ENCODE results near the gene TIGD3. TPM values are rescaled to one million over a fixed set of nuclear protein-coding genes. Genes with fewer than 3 reads are reported as not detected.

The TIGD3 gene
- total RNA-seq, 1 donor, result 4.8 TPM

DNA sequence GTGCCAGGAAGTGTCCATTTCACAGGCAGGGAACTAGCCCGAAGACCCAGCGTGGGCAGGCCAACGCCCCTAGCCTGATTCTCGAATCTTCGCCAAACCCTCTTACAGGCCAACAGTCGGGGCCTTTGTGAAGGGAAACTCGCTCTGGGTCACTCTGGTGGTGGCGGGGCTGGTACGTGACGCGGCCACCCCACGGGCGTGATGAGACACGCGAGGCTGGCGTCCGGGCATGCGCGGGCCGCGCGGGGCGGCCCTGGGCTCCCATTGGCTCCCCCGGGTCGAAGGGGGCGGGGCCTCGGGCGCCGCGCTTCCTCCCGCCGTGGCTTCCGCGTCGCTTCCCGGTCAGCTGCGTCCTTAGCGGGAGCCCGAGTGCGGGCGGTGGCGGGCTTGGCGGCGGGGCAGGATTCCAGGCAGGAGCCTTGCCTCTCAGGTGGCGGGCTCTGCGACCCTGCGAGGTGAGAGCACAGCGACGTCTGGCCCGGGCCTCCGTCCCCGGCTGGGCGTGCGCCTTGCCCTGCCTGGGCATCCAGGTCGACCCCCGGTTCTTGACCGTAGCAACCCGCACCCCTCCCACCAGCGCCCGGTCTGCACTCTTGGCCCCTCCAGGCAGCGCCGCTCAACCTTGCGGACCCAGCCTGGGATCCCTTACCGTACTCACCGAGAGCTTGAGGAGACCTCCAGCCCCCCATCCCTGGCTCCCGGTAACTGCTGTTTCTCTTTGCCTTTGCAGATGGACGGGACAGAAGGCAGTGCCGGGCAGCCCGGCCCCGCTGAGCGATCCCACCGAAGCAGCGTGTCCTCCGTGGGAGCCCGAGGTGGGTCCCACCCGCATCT lies 32.0 kb downstream of the TIGD3 start, which contains the start of gene FRMD8:
FRMD8 (plus strand) TSS at position 331 of the 834 bp plus-strand sequence; CDS start at position 731, 400 bp downstream.
- DNase-seq (ENCODE audit: low read depth in 2 of 3, low spot score in 2 of 3), result peak; percentile 78 to 83 (median 80)

DNA sequence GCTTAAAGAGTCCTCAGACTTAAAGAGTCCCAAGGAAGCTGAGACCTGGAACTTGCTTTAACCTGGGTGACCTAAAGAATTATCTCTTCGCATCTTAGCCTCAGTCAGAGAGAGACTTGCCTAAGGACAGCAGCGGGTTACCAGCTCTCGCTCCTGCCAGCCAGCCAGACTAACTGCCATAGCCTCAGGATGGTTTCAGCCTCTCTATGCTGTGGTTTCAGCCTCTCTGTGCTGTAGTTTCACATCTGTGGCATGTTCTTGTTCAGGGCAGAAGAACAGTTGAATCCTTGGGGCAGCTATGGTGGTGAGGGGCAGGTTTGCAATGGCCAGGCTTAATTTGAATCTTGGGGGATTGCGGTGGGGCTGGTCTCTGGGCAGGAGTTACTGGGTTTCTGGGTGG lies 34.2 kb downstream of the TIGD3 start:
- DNase-seq (ENCODE audit: low read depth in 2 of 3, low spot score in 2 of 3), result no peak

DNA sequence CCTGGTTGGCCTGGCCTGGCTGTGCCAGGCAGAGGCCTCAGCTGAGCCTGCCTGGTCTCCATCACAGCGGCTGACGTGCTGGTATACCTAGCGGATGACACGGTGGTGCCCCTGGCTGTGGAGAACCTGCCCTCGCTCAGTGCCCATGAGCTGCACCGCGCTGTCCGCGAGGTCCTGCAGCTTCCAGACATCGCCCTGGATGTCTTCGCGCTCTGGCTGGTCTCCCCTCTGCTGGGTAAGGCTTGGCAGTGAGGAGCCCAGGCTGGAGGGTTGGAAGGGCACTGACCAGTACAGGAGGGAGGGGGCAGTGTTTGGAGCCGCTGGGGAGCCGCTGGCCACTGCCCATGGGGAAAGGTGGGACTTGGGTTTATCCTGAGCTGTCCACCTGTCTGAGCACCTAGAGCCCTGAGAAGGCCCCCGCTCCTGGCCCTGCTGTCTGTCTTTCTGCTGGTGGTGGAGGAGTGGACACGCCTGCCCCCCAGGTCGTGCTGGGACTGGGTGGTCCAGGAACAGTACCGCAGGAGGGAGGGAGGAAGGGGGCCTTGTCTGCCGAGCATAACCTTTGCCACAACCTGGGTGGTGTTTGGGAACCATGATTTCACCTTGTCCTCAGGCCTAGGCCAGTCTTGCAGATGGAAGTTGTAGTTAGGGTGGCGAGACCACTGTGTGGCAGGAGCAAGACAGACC lies 34.9 kb downstream of the TIGD3 start:
- no peak for DNase-seq (ENCODE audit: low read depth in 2 of 3, low spot score in 2 of 3)

DNA sequence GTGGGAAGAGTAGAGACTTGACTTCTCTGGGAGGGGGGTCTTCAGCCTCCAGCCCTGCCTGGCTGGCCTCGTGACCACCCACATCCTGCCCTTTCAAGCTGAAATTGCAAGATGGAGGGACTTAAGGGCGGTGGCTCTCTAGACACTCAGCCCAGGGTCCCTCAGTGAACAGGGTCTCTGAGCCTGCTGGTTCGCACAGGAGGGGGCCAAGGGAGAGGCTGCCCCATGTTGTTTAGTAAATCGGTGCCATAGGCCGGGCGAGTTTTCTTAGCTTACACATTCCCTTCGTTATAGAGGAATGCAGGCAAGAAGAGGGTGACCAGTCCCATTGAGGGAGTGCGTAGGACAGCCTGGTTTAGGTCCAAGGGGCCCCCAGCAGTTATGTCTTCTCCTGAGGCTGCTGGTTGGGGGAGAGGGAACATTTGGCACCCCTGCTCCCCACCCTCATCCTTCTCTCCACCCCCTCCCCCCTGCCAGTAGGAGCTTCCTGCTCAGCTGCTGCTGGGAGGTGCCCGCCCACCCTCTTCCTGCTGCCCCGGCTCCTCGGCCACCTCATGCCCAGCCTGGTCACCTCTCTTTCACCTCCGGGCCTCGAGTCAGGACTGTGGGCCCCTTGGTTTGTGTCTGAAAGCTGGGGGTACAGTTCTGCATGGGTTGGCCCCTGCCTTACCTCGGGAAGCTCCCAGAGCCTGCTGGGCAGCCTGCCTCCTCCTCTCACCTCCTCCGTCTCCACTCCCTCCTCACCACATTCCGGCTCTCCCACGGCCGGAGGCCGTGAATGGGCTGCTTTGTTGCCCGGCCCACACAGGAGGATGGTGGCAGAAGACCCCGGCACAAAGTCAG lies 35.8 kb downstream of the TIGD3 start:
- no peak for DNase-seq (ENCODE audit: low read depth in 2 of 3, low spot score in 2 of 3)

DNA sequence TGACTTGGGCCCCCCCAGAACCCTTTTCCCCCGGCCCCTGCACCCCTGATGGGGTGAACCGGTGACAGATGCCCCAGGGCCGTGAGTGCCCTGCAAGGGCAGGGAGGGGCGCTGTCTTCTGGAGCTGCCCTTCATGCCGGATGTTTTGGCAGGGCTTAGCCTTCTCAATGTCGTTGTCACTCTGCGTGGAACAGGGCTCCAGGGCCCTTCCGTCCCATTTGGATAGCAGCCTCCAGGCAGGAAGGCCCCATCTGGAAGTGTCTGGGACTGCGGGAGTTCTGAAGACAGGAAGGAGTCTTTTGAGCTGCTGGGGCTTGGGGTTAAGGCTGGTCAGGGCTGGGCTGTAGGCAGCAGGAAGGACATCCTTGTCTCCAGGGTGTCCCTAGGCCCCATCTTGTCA lies 36.4 kb downstream of the TIGD3 start:
- DNase-seq (ENCODE audit: low read depth in 2 of 3, low spot score in 2 of 3), result no peak

DNA sequence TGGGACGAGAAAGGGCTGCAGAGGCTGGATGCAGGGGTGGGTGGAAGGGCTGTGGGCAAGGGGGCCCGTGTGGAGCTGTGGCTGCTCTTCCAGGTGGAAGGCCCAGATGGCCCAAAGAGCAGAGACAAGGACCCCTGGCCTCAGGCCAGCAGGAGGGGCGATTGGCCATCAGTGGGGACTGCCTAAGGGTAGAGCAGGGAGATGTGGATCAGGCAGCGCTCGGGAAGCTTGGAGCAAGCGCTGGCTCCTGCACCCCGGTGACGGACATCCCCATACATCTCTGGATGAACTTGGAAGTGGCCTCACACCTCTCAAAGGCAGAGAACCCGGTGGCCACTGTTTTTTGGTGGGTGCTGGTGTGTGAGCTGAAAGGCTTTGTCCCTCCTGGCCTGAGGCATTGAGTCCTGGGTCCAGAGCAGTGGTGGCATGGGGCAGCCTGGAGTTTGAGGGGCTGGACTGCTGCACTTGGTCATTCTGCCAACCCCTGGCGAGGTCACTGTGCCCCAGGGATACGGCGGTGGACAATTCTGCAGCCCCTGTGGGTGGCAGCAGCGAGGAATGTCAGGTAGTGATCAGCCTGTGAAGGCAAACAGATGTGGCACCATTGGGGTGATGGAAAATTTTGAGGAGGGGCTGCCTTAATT lies 37.8 kb downstream of the TIGD3 start:
- no peak for DNase-seq (ENCODE audit: low read depth in 2 of 3, low spot score in 2 of 3)

DNA sequence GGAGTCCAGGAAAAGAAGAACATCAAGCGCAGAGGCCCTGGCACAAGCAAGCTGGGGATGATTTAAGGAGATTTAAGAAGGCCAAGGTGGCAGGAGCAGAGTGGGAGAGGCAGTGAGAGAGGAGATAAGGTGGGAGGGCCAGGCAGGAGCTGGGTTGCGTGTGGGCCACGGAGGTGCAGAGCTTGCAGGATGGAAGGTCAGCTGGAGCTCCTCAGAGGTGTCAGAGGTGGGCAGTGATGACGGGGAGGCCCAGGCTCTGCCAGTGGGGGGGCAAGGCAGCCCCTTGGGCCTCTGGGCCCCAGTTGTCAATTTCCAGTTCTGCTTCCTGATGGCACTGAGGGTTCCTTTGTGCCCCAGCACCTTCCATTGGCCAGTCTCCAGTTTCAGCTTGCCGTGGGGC lies 38.3 kb downstream of the TIGD3 start:
- no peak for DNase-seq (ENCODE audit: low read depth in 2 of 3, low spot score in 2 of 3)

DNA sequence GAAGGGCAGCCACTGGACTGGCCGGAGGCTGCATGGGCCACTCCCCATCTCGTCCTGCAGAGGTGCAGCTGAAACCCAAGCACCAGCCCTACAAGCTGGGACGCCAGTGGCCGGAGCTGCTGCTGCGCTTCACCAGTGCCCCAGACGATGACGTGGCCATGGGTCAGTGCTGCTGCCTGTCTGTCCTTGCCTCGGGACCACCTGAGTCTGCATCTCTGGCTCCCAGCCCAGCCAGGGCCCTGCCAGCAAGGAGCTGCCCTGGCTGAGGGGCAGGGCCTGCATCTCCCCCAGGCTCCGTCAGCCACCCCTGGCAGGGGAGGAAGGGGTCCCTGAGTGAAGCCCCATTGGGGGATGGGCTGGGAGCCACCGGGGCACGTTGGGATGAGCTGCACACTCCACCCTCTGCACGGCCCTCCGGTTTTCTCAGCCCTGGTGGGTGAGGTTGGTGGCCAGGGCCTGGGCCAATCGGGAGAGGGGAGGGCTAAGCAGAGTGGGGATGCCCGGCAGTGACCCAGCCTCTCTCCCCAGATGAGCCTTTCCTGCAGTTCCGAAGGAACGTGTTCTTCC lies 39.0 kb downstream of the TIGD3 start:
- DNase-seq (ENCODE audit: low read depth in 2 of 3, low spot score in 2 of 3), result no peak

DNA sequence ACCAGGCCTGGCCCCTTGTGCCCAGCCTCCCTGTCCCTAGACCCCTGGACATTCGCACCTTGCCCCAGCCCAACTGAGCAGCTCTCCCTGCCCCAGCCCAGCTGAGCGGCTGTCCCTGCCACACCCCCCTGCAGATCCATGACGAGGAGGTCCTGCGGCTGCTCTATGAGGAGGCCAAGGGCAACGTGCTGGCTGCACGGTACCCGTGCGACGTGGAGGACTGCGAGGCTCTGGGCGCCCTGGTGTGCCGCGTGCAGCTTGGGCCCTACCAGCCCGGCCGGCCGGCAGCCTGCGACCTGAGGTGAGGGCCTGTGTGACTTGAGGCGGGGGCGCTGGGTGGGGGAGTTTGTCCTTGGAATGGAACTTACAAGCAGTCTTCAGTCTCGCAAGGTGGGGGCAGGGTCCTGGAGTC lies 39.6 kb downstream of the TIGD3 start:
- no peak for DNase-seq (ENCODE audit: low read depth in 2 of 3, low spot score in 2 of 3)

DNA sequence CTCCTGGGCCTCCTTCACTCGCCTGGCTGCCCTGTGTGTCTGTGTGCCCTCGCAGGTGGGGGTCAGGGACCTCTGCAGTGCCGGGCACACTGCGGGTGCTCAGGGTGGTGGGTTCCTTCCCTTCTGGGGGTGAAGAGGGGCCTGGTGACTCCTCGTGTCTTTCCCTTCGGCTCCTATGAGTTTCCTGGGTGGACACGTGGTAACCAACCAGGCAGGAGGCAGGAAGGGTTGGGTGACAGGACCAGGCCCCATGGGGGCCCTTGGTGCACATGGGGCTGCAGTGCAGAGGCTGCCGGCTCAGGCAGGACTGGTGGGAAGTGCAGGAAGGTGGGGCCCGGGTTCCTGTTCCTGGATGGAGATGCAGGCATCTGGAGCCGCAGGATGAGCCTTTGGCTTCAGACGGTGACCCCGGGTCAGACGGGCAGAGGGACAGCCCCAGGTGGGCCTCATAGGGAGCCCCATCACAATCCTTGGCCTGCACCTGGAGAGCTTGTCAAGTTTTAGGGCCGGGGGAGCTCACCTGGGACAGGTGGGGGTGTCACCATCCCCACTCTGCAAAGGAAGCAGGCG lies 41.5 kb downstream of the TIGD3 start:
- no peak for DNase-seq (ENCODE audit: low read depth in 2 of 3, low spot score in 2 of 3)

DNA sequence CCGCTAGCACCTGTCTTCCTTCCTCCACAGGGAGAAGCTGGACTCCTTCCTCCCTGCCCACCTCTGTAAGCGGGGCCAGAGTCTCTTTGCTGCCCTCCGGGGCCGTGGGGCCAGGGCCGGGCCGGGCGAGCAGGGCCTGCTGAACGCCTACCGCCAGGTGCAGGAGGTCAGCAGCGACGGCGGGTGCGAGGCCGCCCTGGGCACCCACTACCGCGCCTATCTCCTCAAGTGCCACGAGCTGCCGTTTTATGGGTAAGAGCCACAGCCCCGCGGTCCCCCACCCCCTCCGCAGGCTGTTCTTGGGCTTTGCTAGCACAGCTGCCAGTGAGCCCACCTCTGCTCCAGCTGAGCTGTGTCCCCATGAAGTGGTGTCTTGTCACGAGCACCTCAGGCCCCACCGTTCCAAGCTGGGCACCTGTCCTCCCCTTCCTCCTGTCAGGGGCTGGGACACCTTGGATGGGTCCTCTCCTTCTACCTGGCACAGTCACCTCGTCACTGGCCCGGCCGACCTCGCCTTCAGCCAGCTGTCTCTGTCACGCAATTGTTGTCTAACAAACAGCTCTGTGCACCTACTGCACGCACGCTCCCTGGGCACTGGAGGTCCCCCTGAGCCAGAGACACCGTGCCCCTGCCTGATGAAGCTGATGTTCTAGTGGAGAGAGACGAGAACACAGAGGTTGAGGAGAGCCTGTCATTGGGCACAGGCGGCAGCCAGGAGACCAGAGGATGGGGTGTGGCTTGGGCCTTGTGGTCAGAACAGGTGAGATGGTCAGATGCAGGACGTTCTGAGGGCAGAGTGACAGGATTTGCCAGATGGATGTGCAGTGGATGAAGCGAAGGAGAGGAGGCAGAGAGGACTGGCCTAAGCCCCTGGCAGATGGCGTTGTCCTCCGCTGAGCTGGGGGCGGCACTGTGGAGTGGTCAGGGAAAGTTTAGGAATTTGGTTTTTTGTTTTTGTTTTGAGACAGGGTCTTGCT lies 42.5 kb downstream of the TIGD3 start:
- no peak for DNase-seq (ENCODE audit: low read depth in 2 of 3, low spot score in 2 of 3)

DNA sequence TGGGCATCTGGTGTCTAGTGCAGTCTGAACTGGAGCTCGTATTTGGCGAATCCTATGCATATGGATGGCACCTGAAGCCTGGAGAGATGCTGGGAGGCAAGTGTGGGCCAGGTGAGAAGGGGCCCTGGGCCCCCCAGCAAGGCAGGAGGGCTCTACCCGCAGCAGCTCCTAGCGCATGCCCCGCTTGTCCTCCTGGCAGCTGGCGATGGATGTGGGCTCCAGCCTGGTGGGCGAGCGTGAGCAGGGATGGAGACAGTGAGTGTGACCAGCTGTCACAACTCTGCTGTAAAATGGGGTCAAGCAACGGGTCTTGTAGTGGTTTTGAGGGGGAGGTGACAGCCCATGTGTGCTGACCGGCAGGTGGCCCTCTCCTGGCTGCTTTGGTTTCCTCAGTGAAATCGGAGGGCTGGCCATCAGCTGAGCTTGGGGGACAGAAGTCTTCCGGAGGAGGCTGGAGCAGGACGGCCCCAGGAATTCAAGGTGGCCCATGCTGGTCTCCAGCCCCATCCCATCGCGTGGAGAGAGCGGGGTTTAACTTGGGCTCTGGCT lies 43.9 kb downstream of the TIGD3 start:
- DNase-seq (ENCODE audit: low read depth in 2 of 3, low spot score in 2 of 3), result no peak

DNA sequence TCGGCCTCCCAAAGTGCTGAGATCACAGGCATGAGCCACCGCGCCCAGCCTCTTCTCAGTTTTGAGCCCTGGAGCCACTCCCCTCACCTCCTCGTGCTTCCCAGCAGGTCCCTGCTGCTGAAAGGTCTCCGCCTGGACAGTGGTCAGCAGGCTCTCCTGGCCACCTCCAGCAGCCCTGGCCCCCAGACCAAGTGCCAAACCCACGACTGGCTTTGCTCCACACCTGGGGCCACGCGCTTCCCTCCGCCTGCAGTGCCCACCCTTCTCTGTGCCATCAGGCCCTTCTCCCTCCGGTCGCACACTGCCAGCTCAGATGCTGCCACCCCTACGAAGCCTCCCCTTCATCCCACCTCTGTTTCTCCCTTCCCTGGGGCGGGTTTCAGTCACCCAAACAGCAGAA lies 44.7 kb downstream of the TIGD3 start:
- DNase-seq (ENCODE audit: low read depth in 2 of 3, low spot score in 2 of 3), result no peak

DNA sequence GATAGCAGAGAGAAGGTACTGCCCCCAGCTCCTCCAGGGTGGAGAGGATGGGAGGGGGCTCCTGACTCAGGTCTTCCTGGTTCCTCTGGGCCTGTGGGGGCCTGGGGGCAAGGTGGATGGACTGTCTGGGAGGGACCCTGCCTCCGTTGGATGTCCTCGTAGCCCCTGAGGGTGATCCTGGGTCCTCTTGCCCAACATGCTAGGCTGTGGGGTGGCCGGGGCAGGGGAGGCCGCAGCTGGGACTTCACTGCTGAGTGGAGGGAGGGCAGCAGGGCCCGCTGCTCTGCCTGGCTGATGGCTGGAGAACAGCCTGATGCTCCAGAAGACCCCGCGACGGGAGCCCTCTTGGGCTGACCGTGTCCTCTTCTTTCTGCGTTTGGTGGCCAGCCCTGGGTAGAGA lies 45.3 kb downstream of the TIGD3 start:
- DNase-seq (ENCODE audit: low read depth in 2 of 3, low spot score in 2 of 3), result no peak

DNA sequence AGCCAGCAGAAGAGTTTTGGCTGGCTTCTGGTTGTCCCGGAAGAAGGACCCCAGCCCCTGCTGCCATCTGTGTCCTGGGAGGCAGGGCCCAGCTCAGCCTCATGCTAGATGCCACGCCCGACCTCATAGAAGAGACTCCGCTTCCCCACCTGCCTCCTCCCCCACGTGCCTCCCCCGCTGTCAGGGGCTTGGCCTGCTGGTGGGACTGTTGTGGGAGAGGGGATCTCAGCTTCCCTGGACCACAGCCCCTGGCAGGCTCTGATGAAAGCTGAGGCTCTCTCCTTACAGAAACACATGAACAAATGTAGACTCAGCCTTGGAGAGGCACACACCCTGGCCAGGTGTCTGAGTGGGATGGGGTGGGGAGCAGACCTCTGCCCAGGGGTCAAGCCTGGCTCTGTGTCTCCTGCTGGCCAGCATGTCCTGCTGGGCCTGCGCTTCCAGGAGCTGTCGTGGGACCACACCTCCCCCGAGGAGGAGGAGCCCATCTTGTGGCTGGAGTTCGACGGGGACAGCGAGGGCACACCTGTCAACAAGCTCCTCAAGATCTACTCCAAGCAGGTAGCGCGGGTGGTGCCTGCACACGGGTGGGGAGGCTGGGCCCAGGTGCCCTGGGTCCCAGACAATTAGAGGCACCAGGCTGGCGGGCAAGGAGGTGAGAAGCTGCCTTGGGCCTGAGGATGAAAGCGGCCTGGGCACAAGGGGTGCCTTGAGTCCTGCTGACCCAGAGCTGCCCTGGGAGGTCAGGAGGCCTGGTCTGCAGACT lies 45.9 kb downstream of the TIGD3 start:
- DNase-seq (ENCODE audit: low read depth in 2 of 3, low spot score in 2 of 3), result no peak

DNA sequence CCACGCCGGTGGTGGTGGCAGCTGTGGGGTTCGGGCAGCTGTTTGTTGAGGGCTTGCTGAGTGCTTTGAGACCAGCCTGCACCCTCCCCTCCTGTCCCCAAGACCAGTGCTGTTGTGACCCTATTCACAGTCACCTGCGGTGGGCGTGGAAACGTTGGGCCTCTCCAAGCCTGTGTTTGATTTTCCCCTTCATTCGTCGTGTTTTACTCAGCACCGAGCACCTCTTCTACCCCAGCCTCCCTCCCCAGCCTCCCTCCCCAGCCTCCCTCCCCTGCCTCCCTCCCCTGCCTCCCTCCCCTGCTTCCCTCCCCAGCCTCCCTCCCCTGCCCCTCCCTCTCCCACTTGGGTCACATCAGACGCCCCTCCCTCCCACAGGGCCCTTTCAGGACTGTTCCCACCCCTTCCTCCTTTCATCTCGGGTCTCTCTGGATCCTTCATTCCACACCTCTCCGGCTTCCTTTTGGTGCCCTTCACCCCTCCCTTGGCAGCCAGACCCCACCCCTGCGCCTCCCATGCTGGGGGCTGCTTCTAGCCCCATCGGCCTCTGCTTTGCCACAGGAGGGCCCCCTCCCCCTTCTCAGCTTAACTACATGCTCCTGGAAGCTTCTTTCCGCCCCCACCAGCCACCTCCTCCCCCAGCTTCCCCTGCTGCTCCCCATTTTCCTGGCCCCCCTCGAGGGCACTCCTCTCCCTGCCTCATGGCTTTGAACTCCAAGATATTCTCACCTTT lies 46.7 kb downstream of the TIGD3 start:
- no peak for DNase-seq (ENCODE audit: low read depth in 2 of 3, low spot score in 2 of 3)

DNA sequence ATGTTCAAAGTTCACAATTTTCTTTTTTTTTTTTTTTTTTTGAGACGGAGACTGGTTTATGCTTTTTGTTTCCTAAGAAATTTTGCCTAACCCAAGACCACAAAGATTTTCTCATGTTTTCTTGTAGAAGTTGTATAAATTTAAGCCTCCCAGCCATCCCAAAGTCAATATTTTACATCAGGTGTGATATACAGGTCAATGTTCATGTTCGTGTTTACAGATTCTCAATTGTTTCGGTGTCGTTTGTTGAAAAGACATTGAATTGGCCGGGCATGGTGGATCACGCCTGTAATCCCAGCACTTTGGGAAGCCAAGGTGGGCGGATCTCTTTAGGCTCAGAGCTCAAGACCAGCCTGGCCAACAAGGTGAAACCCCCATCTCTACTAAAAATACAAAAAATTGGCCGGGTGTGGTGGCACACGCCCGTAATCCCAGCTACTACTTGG lies 47.3 kb downstream of the TIGD3 start:
- no peak for DNase-seq (ENCODE audit: low read depth in 2 of 3, low spot score in 2 of 3)
